Activated CD4-positive, alpha-beta T cell treated with anti-CD3 and anti-CD28 coated beads for 36 hours (primary cell): Measurements from ENCODE around the gene TCF21. TPM values are rescaled to one million over a fixed set of nuclear protein-coding genes. Genes with fewer than 3 reads are reported as not detected.
"Not testable (repeated sequence)": the region's sequence is repeated elsewhere in the genome, so short reads cannot be mapped to it uniquely, and the experiment has no call there.

Experiments used
- ATAC-seq: fragments of 200-7000 bp; cut with Tn5 transposase; one replicate; pipeline ENCODE4 v1.10.0; 2021; ENCODE audit warnings: mild to moderate bottlenecking, moderate library complexity
- CTCF ChIA-PET: fragments of 350-600 bp; sonication (Branson Sonifier 250); formaldehyde crosslinking; loops from one replicate; lab custom pipeline; 2021; ENCODE audit warnings: antibody characterized with exemption; lab: Charles Lee
- POLR2A ChIA-PET: fragments of 350-600 bp; sonication (Branson Sonifier 250); formaldehyde crosslinking; loops from one replicate; lab custom pipeline; 2021; ENCODE audit warnings: antibody characterized with exemption, inconsistent platforms; lab: Charles Lee
- DNase-seq: peaks from one replicate; pipeline ENCODE4 v3.0.0-alpha.2; 2020
- H3K27ac Mint-ChIP-seq: one replicate; pipeline ENCODE4 v1.8.0; 2021; ENCODE audit warnings: mixed read lengths
- H3K27me3 Mint-ChIP-seq: one replicate; pipeline ENCODE4 v1.8.0; 2021; ENCODE audit warnings: mixed read lengths
- H3K36me3 Mint-ChIP-seq: one replicate; pipeline ENCODE4 v1.8.0; 2021; ENCODE audit warnings: low read depth, mixed read lengths
- H3K4me1 Mint-ChIP-seq: one replicate; pipeline ENCODE4 v1.8.0; 2021; ENCODE audit warnings: mixed read lengths
- H3K4me3 Mint-ChIP-seq: one replicate; pipeline ENCODE4 v1.8.0; 2021; ENCODE audit warnings: mild to moderate bottlenecking, moderate library complexity, mixed read lengths
- H3K9me3 Mint-ChIP-seq: one replicate; pipeline ENCODE4 v1.8.0; 2021; ENCODE audit warnings: low read depth, mixed read lengths
- intact Hi-C, 2 experiments: fragments of 100-400 bp; cut with DNase I in 1 of 2; cut with micrococcal nuclease in 1 of 2; formaldehyde crosslinking; loops; one replicate each; pipeline versions ENCODE4 v1.14.2 to v1.15.1; 2022 to 2024; cut with DNase I, micrococcal nuclease
- total RNA-seq, 2 experiments: library from RNA; stranded (reverse); gene quantifications; one replicate each; pipeline ENCODE4 v1.2.3, GENCODE V29; 2021

Gene TCF21
- total RNA-seq, 2 experiments from 2014 or later = not detected

GRCh38 chr6:133931221-133931620 is 42.3 kb downstream of the TCF21 start:
- ATAC-seq, DNase-seq, H3K36me3 Mint-ChIP-seq, H3K9me3 Mint-ChIP-seq, H3K27ac Mint-ChIP-seq, H3K4me3 Mint-ChIP-seq, POLR2A ChIA-PET, intact Hi-C loops, H3K4me1 Mint-ChIP-seq: not testable (repeated sequence)
- peaks cover 40% of the 10 kb centered on the region for H3K27me3 Mint-ChIP-seq
- CTCF ChIA-PET = interaction anchor here (0.8 to 11.8 kb wide), 3 partner anchors 10 to 168 kb away, joined by 3 to 360 read pairs (median 4); no protein-coding TSS in a partner anchor

GRCh38 chr6:133936352-133936751 is 47.4 kb downstream of the TCF21 start:
- CTCF ChIA-PET = interaction anchor here (1.3 to 2.7 kb wide), 4 partner anchors 13 to 171 kb away, joined by 4 to 19 read pairs (median 5); no protein-coding TSS in a partner anchor
- POLR2A ChIA-PET, H3K27ac Mint-ChIP-seq, H3K4me1 Mint-ChIP-seq, H3K36me3 Mint-ChIP-seq, ATAC-seq, H3K4me3 Mint-ChIP-seq, intact Hi-C loops, DNase-seq, H3K9me3 Mint-ChIP-seq: not testable (repeated sequence)
- peaks cover 38% of the 10 kb centered on the region for H3K27me3 Mint-ChIP-seq

GRCh38 chr6:133937909-133938308 is 49.0 kb downstream of the TCF21 start:
- Mint-ChIP-seq H3K4me3 (no peak overlapping the region), H3K9me3 (peaks cover 5% of the 10 kb centered on the region)
- intact Hi-C loops = no loop called here

GRCh38 chr6:133938533-133938932 is 49.6 kb downstream of the TCF21 start:
- DNase-seq (no peak), ATAC-seq (no peak)
- ChIA-PET POLR2A (no interaction called here), CTCF (interaction anchor here (1.3 to 2.7 kb wide), 2 partner anchors 15 to 34 kb away, joined by 6 to 19 read pairs; no protein-coding TSS in a partner anchor)
- Mint-ChIP-seq H3K4me3 (no peak overlapping the region), H3K27me3 (peaks cover 22% of the 10 kb centered on the region), H3K36me3 (no peaks in the 10 kb centered on the region), H3K9me3 (peaks cover 1% of the 10 kb centered on the region), H3K4me1 (no peaks in the 10 kb centered on the region), H3K27ac (no peak overlapping the region)
- intact Hi-C loops = no loop called here

More at GRCh38 chr6:133937909-133938308, 49.0 kb downstream of the TCF21 start:
- ChIA-PET POLR2A (no interaction called here), CTCF (interaction anchor here (1.3 to 2.7 kb wide), 4 partner anchors 14 to 159 kb away, joined by 4 to 19 read pairs (median 6); no protein-coding TSS in a partner anchor)
- Mint-ChIP-seq H3K4me1 (no peaks in the 10 kb centered on the region), H3K36me3 (no peaks in the 10 kb centered on the region), H3K27ac (no peak overlapping the region), H3K27me3 (peaks cover 26% of the 10 kb centered on the region)
- ATAC-seq (no peak), DNase-seq (no peak)

- CTCF ChIA-PET = interaction anchor here (1.2 to 3.2 kb wide), 4 partner anchors 8 to 157 kb away, joined by 3 to 16 read pairs (median 4); no protein-coding TSS in a partner anchor
- POLR2A ChIA-PET = no interaction called here
- ATAC-seq (no peak), DNase-seq (no peak)
- Mint-ChIP-seq H3K4me3 (no peak overlapping the region), H3K36me3 (no peaks in the 10 kb centered on the region), H3K9me3 (no peaks in the 10 kb centered on the region), H3K27me3 (peaks cover 12% of the 10 kb centered on the region), H3K27ac (no peak overlapping the region), H3K4me1 (no peaks in the 10 kb centered on the region)
- intact Hi-C loops = no loop called here
Observed at GRCh38 chr6:133939778-133940667, 51.1 kb downstream of the TCF21 start.

Other genes with a start within 250 kb of the TCF21 start
- gene TBPL1, start 64.1 kb downstream of the TCF21 start, total RNA-seq = 10 to 100 TPM; 32.2 to 33.9 TPM
- gene SLC2A12, start 163.5 kb downstream of the TCF21 start, total RNA-seq = under 1 TPM; 0.33 to 0.41 TPM